LHCN-M2 (cell line): ENCODE data around the gene ARIH1. TPM values are rescaled to one million over a fixed set of nuclear protein-coding genes. Genes with fewer than 3 reads are reported as not detected.

Experiments
- total RNA-seq: library from RNA; depleted of rRNA; stranded (reverse); fragments of >200 nt; gene quantifications from 2 replicates; pipeline ENCODE4 v1.2.3, GENCODE V29; 2014; rRNA removed

Gene ARIH1
- total RNA-seq, 1 experiment from 2014 or later = 29.5 TPM

Other genes with a start within 250 kb of the ARIH1 start
- gene PKM, start 243.1 kb upstream of the ARIH1 start, total RNA-seq = 3,615 and 3,840 TPM in 2 replicates
- 27.8 and 32.5 TPM in 2 replicates for gene PARP6, start 201.8 kb upstream of the ARIH1 start, total RNA-seq
- gene CELF6, start 154.2 kb upstream of the ARIH1 start, total RNA-seq = 0.38 and 0.46 TPM in 2 replicates
- gene HEXA, start 98.3 kb upstream of the ARIH1 start, total RNA-seq = 89.3 and 127 TPM in 2 replicates
- gene TMEM202, start 76.0 kb upstream of the ARIH1 start, total RNA-seq = not detected in 2 replicates
- gene GOLGA6B, start 180.4 kb downstream of the ARIH1 start, total RNA-seq = not detected in 2 replicates
- not detected in 2 replicates for gene HIGD2B, start 211.9 kb downstream of the ARIH1 start, total RNA-seq
- 18.1 and 20.0 TPM in 2 replicates for gene BBS4, start 211.9 kb downstream of the ARIH1 start, total RNA-seq